ENCODE data around the gene PLA2G6.
"Not testable (repeated sequence)": the region's sequence is repeated elsewhere in the genome, so short reads cannot be mapped to it uniquely, and the experiment has no call there.

Gene PLA2G6

GRCh38 chr22:38126928-38127668, 54.5 kb downstream of the PLA2G6 start:
- no peak for DNase-seq

- DNase-seq: no peak
Observed at GRCh38 chr22:38125751-38126201, 55.9 kb downstream of the PLA2G6 start.

- DNase-seq: no peak
Observed at GRCh38 chr22:38125038-38125610, 56.5 kb downstream of the PLA2G6 start.

- DNase-seq: no peak
Observed at GRCh38 chr22:38124236-38124974, 57.2 kb downstream of the PLA2G6 start.

GRCh38 chr22:38122616-38123015, 59.0 kb downstream of the PLA2G6 start:
- DNase-seq: no peak

- DNase-seq: no peak
Observed at GRCh38 chr22:38120359-38121110, 61.1 kb downstream of the PLA2G6 start.

- DNase-seq: not testable (repeated sequence)
Observed at GRCh38 chr22:38118747-38119146, 62.9 kb downstream of the PLA2G6 start.

GRCh38 chr22:38118182-38118581, 63.4 kb downstream of the PLA2G6 start:
- DNase-seq: no peak

GRCh38 chr22:38117556-38117955, 64.1 kb downstream of the PLA2G6 start:
- DNase-seq: not testable (repeated sequence)

- DNase-seq: no peak
Observed at GRCh38 chr22:38115423-38116205, 66.0 kb downstream of the PLA2G6 start.

GRCh38 chr22:38114484-38115398, 66.9 kb downstream of the PLA2G6 start:
- DNase-seq: no peak

GRCh38 chr22:38112381-38112780, 69.2 kb downstream of the PLA2G6 start:
- no peak for DNase-seq

- DNase-seq: no peak
Observed at GRCh38 chr22:38111925-38112355, 69.7 kb downstream of the PLA2G6 start.

GRCh38 chr22:38110863-38111852, 70.5 kb downstream of the PLA2G6 start:
- no peak for DNase-seq

GRCh38 chr22:38110008-38110862, 71.4 kb downstream of the PLA2G6 start, which contains the start of gene BAIAP2L2:
Gene BAIAP2L2 (minus strand): TSS chr22:38110684. CDS start chr22:38110525, 159 bp downstream.
- no peak for DNase-seq

- DNase-seq: no peak
Observed at GRCh38 chr22:38109371-38110001, 72.1 kb downstream of the PLA2G6 start.

GRCh38 chr22:38108561-38109319, 72.9 kb downstream of the PLA2G6 start:
- no peak for DNase-seq

Measured in DMS79 (cell line).